DOHH2 (cell line): ENCODE measurements around the gene BRD3.

Experiments used
- EZH2phosphoT487 ChIP-seq: fragments of 200-600 bp; sonication (generic); IDR thresholded peaks from 2 replicates; pipeline ENCODE4 v1.6.1; 2017; ENCODE audit warnings: borderline replicate concordance, mild to moderate bottlenecking, antibody characterized with exemption, low read length, moderate library complexity, mixed read lengths
- TF ChIP-seq, protein P1 (sequence below): fragments of 200-600 bp; sonication (generic); IDR thresholded peaks from one replicate; pipeline ENCODE4 v1.5.1; 2014; ENCODE audit warnings: antibody characterized with exemption, mild to moderate bottlenecking, low read depth, low read length; ENCODE audit not compliant: poor library complexity, severe bottlenecking

DNA sequence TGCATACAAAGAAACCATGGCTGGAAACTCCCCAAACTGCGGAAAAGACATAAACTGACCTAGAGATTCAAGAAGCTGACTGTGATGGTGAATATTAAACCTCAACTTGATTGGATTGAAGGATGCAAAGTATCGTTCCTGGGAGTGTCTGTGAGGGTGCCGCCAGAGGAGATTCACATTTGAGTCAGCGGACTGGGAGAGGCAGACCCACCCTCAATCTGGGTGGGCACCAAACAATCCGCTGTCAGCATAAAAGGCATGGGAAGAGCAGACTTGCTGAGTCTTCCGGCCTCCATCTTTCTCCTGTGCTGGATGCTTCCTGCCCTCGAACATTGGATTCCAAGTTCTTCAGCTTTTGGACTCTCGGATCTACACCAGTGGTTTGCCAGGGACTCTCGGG, 43.2 kb upstream of the BRD3 start:
- TF ChIP-seq, protein P1, sequence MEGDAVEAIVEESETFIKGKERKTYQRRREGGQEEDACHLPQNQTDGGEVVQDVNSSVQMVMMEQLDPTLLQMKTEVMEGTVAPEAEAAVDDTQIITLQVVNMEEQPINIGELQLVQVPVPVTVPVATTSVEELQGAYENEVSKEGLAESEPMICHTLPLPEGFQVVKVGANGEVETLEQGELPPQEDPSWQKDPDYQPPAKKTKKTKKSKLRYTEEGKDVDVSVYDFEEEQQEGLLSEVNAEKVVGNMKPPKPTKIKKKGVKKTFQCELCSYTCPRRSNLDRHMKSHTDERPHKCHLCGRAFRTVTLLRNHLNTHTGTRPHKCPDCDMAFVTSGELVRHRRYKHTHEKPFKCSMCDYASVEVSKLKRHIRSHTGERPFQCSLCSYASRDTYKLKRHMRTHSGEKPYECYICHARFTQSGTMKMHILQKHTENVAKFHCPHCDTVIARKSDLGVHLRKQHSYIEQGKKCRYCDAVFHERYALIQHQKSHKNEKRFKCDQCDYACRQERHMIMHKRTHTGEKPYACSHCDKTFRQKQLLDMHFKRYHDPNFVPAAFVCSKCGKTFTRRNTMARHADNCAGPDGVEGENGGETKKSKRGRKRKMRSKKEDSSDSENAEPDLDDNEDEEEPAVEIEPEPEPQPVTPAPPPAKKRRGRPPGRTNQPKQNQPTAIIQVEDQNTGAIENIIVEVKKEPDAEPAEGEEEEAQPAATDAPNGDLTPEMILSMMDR, result no peak
- no peak for TF ChIP-seq EZH2phosphoT487
